Panc1 (cell line): ENCODE measurements around the gene LINGO3. TPM values are rescaled to one million over a fixed set of nuclear protein-coding genes. Genes with fewer than 3 reads are reported as not detected.

Experiments
- ATAC-seq: fragments of 200-7000 bp; cut with Tn5 transposase; 2 replicates; pipeline ENCODE4 v1.9.1; 2020; ENCODE audit warnings: mild to moderate bottlenecking, moderate library complexity
- BruUV-seq: library from RNA; stranded (reverse); fragments of 400-500 nt; replicated peaks from 2 replicates; lab custom pipeline; 2021; lab: Mats Ljungman, UMichigan
- CTCF ChIA-PET: fragments of 300-600 bp; sonication (Branson Sonifier 250); formaldehyde crosslinking; loops from one replicate; lab custom pipeline; 2022; ENCODE audit warnings: antibody characterized with exemption; lab: Charles Lee
- POLR2A ChIA-PET: fragments of 300-600 bp; sonication (Branson Sonifier 250); formaldehyde crosslinking; loops from one replicate; lab custom pipeline; 2022; ENCODE audit warnings: antibody characterized with exemption; lab: Charles Lee
- DNase-seq: peaks from one replicate; pipeline ENCODE4 v3.0.0-alpha.2; 2010; ENCODE audit warnings: low read depth, low spot score
- H3K27ac ChIP-seq: 2 replicates; pipeline ENCODE4 v1.5.1; 2011; ENCODE audit warnings: mild to moderate bottlenecking, low read length, inconsistent platforms
- H3K27me3 ChIP-seq: fragments of 200-500 bp; sonication (Bioruptor generic); 2 replicates; pipeline ENCODE4 v1.6.0; 2014; ENCODE audit warnings: low read length, inconsistent platforms; ENCODE audit not compliant: control insufficient read depth, insufficient read depth
- H3K36me3 ChIP-seq: fragments of 200-500 bp; sonication (Bioruptor generic); 2 replicates; pipeline ENCODE4 v1.5.1; 2014; ENCODE audit warnings: inconsistent platforms, mild to moderate bottlenecking, low read length, moderate library complexity; ENCODE audit not compliant: control insufficient read depth, insufficient read depth
- H3K4me1 ChIP-seq: 2 replicates; pipeline ENCODE4 v1.5.1; 2011; ENCODE audit warnings: inconsistent platforms, mild to moderate bottlenecking, low read length, moderate library complexity; ENCODE audit not compliant: control insufficient read depth, insufficient read depth
- H3K4me3 ChIP-seq, 2 experiments: 2 replicates each; pipeline ENCODE4 v1.5.1; 2011 to 2012; ENCODE audit warnings: low read depth in 2 of 2, low read length in 2 of 2, mild to moderate bottlenecking in 2 of 2, inconsistent platforms in 1 of 2, moderate library complexity in 1 of 2
- H3K9me3 ChIP-seq: fragments of 200-500 bp; sonication (Bioruptor generic); 2 replicates; pipeline ENCODE4 v1.5.1; 2014; ENCODE audit warnings: low read depth, mild to moderate bottlenecking, inconsistent platforms, low read length, moderate library complexity; ENCODE audit not compliant: control insufficient read depth, insufficient read depth
- POLR2AphosphoS5 ChIP-seq: IDR thresholded peaks from 2 replicates; pipeline ENCODE4 v1.6.1; 2012; ENCODE audit warnings: mild to moderate bottlenecking, low read depth, low read length, moderate library complexity
- SIN3A ChIP-seq: IDR thresholded peaks from 2 replicates; pipeline ENCODE4 v1.6.1; 2012; ENCODE audit warnings: low read depth, mild to moderate bottlenecking, low read length, moderate library complexity, borderline replicate concordance; ENCODE audit not compliant: insufficient read depth
- TCF7L2 ChIP-seq: IDR thresholded peaks from 2 replicates; pipeline ENCODE4 v1.6.1; 2011; ENCODE audit warnings: mild to moderate bottlenecking, low read depth, low read length, inconsistent platforms
- in situ Hi-C: cut with HindIII; loops from 2 replicates; pipeline ENCODE4 v1.10.0; 2016; ENCODE audit warnings: low sequenced_read_pairs, low pct_unique_long_range_greater_than_20kb
- intact Hi-C: fragments of 100-400 bp; cut with micrococcal nuclease; formaldehyde crosslinking; loops from one replicate; pipeline ENCODE4 v1.10.0; 2022; ENCODE audit not compliant: unreplicated experiment
- total RNA-seq: library from RNA; stranded (reverse); gene quantifications from one replicate; pipeline ENCODE4 v1.2.1, GENCODE V29; 2021; ENCODE audit not compliant: unreplicated experiment
- TF ChIP-seq, protein P1 (sequence below): fragments of 450-650 bp; IDR thresholded peaks from 2 replicates; pipeline ENCODE4 v1.5.1; 2017; ENCODE audit warnings: mild to moderate bottlenecking
- TF ChIP-seq, protein P2 (sequence below), 2 experiments: IDR thresholded peaks; 2 replicates each; pipeline ENCODE4 v1.6.1; 2011 to 2012; ENCODE audit warnings: low read depth in 2 of 2, control low read depth in 1 of 2, low read length in 1 of 2, mild to moderate bottlenecking in 1 of 2, moderate library complexity in 1 of 2; ENCODE audit not compliant: insufficient read depth in 1 of 2

Gene LINGO3
- total RNA-seq, 1 experiment from 2014 or later, result 0.13 TPM

DNA sequence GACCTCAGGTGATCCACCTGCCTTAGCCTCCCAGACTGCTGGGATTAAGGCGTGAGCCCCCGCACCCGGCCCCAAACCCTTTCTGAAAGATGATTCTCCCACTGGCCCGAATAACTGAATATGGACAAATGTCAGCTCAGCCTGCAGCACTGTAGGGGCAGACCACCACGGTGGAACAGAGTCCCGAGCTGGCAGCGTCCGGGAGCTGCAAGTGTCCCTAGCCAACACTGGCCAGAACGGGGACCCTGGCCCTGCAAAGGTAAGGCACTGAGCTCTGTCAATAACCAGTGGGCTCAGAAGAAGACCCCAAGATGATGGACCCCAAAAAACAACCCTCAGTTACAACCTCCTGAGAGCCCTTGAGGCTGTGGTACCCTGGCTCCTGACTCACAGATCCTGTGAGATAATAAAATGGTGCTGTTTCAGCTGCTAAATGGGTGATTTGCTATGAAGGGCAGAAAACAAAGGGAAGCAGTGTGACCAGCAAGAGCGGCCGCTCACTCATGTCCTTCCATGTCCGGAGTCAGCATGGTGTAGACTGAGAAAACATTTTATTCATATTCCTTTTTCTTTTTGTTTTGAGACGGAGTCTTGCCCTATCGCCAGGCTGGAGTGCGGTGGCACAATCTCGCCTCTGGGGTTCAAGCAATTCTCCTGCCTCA, 18.9 kb upstream of the LINGO3 start:
- no TSS peak for BruUV-seq
- in situ Hi-C loops (no loop called here), intact Hi-C loops (no loop called here)
- DNase-seq (no peak), ATAC-seq (no peak)
- no peak overlapping the region for H3K27ac ChIP-seq
- peak overlapping the region; percentile 85 to 93; a peak in 3 of 4 replicates for H3K4me3 ChIP-seq
- POLR2A ChIA-PET, result no interaction called here
- H3K36me3 ChIP-seq, result peaks cover 3% of the 10 kb centered on the region; the same call in 1 of the 2 replicates
- H3K9me3 ChIP-seq, result no peaks in the 10 kb centered on the region
- CTCF ChIA-PET, result no interaction called here
- peaks cover 14% of the 10 kb centered on the region for H3K4me1 ChIP-seq
- H3K27me3 ChIP-seq, result no peaks in the 10 kb centered on the region
- TF ChIP-seq, protein P1, sequence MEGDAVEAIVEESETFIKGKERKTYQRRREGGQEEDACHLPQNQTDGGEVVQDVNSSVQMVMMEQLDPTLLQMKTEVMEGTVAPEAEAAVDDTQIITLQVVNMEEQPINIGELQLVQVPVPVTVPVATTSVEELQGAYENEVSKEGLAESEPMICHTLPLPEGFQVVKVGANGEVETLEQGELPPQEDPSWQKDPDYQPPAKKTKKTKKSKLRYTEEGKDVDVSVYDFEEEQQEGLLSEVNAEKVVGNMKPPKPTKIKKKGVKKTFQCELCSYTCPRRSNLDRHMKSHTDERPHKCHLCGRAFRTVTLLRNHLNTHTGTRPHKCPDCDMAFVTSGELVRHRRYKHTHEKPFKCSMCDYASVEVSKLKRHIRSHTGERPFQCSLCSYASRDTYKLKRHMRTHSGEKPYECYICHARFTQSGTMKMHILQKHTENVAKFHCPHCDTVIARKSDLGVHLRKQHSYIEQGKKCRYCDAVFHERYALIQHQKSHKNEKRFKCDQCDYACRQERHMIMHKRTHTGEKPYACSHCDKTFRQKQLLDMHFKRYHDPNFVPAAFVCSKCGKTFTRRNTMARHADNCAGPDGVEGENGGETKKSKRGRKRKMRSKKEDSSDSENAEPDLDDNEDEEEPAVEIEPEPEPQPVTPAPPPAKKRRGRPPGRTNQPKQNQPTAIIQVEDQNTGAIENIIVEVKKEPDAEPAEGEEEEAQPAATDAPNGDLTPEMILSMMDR, result no peak
- TF ChIP-seq SIN3A (no peak), TCF7L2 (no peak), POLR2AphosphoS5 (no peak)
- TF ChIP-seq, protein P2, sequence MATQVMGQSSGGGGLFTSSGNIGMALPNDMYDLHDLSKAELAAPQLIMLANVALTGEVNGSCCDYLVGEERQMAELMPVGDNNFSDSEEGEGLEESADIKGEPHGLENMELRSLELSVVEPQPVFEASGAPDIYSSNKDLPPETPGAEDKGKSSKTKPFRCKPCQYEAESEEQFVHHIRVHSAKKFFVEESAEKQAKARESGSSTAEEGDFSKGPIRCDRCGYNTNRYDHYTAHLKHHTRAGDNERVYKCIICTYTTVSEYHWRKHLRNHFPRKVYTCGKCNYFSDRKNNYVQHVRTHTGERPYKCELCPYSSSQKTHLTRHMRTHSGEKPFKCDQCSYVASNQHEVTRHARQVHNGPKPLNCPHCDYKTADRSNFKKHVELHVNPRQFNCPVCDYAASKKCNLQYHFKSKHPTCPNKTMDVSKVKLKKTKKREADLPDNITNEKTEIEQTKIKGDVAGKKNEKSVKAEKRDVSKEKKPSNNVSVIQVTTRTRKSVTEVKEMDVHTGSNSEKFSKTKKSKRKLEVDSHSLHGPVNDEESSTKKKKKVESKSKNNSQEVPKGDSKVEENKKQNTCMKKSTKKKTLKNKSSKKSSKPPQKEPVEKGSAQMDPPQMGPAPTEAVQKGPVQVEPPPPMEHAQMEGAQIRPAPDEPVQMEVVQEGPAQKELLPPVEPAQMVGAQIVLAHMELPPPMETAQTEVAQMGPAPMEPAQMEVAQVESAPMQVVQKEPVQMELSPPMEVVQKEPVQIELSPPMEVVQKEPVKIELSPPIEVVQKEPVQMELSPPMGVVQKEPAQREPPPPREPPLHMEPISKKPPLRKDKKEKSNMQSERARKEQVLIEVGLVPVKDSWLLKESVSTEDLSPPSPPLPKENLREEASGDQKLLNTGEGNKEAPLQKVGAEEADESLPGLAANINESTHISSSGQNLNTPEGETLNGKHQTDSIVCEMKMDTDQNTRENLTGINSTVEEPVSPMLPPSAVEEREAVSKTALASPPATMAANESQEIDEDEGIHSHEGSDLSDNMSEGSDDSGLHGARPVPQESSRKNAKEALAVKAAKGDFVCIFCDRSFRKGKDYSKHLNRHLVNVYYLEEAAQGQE (IDR thresholded peaks at IDR 0.05; ENCODE audit: insufficient read depth in 1 of 2, low read depth in 2 of 2, low read length in 1 of 2), result no peak

DNA sequence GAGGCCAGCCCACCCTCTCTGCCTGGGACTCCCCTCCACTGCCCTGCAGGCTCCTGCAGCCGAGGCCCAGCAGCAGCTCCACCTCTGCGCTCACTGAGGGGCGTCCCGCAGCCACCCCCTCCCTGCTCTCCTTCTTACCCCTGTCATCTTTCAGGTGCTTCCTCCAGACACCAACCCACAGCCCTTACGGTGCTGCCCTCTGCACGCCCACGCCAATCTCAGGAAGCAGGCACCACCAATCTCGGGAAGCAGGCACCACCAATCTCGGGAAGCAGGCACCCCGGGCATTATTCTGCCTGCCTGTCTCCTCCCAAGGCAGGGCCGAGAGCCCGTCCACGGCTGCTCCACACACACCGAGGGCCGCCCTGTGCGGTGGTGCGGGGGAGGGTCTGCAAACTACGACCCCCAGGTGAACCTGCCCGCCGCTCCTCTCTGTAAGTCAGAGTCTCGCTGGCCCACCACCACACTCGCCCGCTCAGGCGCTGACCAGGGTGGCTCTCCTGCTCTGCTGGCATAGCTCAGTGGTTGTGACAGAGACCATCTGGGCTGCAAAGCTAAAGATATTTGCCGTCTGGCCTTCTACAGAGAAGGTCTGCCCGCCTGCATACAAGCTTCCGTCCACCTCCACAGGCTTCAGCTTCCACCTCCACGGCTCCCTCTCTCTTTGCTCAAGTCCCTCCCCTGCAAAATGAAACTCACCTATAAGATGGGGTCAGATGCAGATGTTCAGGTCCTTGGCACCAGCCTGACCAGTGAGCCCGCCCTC, 17.5 kb upstream of the LINGO3 start:
- DNase-seq (no peak), ATAC-seq (no peak)
- Histone ChIP-seq H3K4me1 (peaks cover 3% of the 10 kb centered on the region; the same call in 1 of the 2 replicates), H3K9me3 (no peaks in the 10 kb centered on the region), H3K27ac (no peak overlapping the region), H3K27me3 (no peaks in the 10 kb centered on the region), H3K4me3 (no peak overlapping the region), H3K36me3 (peaks cover 3% of the 10 kb centered on the region; the same call in 1 of the 2 replicates)
- TF ChIP-seq, protein P2 (IDR thresholded peaks at IDR 0.05; ENCODE audit: insufficient read depth in 1 of 2, low read depth in 2 of 2, low read length in 1 of 2), result no peak
- TF ChIP-seq, protein P1, result no peak
- TF ChIP-seq POLR2AphosphoS5, result no peak
- no peak for TF ChIP-seq SIN3A
- no peak for TF ChIP-seq TCF7L2
- no TSS peak for BruUV-seq
- in situ Hi-C loops (no loop called here), intact Hi-C loops (no loop called here)
- POLR2A ChIA-PET, result no interaction called here
- CTCF ChIA-PET, result no interaction called here
